HuH-7.5 (cell line): ENCODE measurements around the gene WWOX.

Experiments used
- DNase-seq: peaks from one replicate; pipeline ENCODE4 v3.0.0; 2011; ENCODE audit warnings: low spot score

Gene WWOX

GRCh38 chr16:79181419-79181818 is 1082.0 kb downstream of the WWOX start:
- DNase-seq: no peak

GRCh38 chr16:79182616-79183015 is 1083.2 kb downstream of the WWOX start:
- no peak for DNase-seq

- no peak for DNase-seq
These were observed 1084.1 kb downstream of the WWOX start for GRCh38 chr16:79183571-79183970.

GRCh38 chr16:79184464-79185030 is 1085.1 kb downstream of the WWOX start:
- no peak for DNase-seq

GRCh38 chr16:79185711-79186110 is 1086.3 kb downstream of the WWOX start:
- no peak for DNase-seq

GRCh38 chr16:79186196-79186595 is 1086.7 kb downstream of the WWOX start:
- no peak for DNase-seq

- no peak for DNase-seq
These were observed 1088.8 kb downstream of the WWOX start for GRCh38 chr16:79188115-79188738.

- no peak for DNase-seq
These were observed 1089.3 kb downstream of the WWOX start for GRCh38 chr16:79188739-79189122.

- DNase-seq: no peak
These were observed 1091.1 kb downstream of the WWOX start for GRCh38 chr16:79190542-79190941.

- DNase-seq: no peak
These were observed 1092.5 kb downstream of the WWOX start for GRCh38 chr16:79191933-79192332.

- DNase-seq: no peak
These were observed 1093.5 kb downstream of the WWOX start for GRCh38 chr16:79192904-79193303.

- no peak for DNase-seq
These were observed 1094.8 kb downstream of the WWOX start for GRCh38 chr16:79194291-79194690.

- DNase-seq: no peak
These were observed 1096.5 kb downstream of the WWOX start for GRCh38 chr16:79195938-79196337.

GRCh38 chr16:79201436-79201835 is 1102.0 kb downstream of the WWOX start:
- no peak for DNase-seq

- no peak for DNase-seq
These were observed 1103.5 kb downstream of the WWOX start for GRCh38 chr16:79202977-79203376.

GRCh38 chr16:79204486-79204885 is 1105.0 kb downstream of the WWOX start:
- no peak for DNase-seq

- no peak for DNase-seq
These were observed 1107.4 kb downstream of the WWOX start for GRCh38 chr16:79206889-79207288.

- DNase-seq: no peak
These were observed 1109.9 kb downstream of the WWOX start for GRCh38 chr16:79209308-79209707.

- no peak for DNase-seq
These were observed 1111.2 kb downstream of the WWOX start for GRCh38 chr16:79210607-79211006.

- DNase-seq: no peak
These were observed 1112.1 kb downstream of the WWOX start for GRCh38 chr16:79211586-79211985.

- no peak for DNase-seq
These were observed 1112.8 kb downstream of the WWOX start for GRCh38 chr16:79212114-79212791.

- peak; percentile 62 for DNase-seq
These were observed 1113.8 kb downstream of the WWOX start for GRCh38 chr16:79213214-79213613.

GRCh38 chr16:79215289-79215688 is 1115.8 kb downstream of the WWOX start:
- no peak for DNase-seq
